ENCODE measurements around the gene FGB.
A peak's percentile ranks its signal among the peaks of the same experiment; 100 is the strongest.

The FGB gene

DNA sequence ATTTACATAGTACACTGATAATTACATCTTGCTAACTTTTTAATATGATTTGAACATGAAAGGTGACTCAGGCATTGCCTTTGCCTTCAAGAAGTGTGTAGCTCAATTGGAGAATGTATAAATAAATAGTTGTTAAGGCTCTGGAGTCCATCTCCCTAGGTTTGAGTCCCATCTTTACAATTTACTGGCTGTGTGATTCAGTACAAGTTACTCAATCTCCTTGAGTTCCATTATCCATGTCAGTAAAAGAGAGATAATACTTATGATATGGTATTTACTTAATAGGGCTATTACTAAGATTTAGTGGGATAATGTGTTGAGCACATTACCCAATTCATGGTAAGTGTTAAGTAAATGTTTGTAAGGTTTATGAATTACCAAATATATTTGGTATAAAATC is 51.5 kb downstream of the FGB start:
- no peak overlapping the region for H3K4me3 ChIP-seq (ENCODE audit: low read depth, low read length)
- TF ChIP-seq CTCF (IDR thresholded peaks at IDR 0.05; ENCODE audit: insufficient read depth, low read depth, low read length, missing control alignments): no peak
- no peak for DNase-seq (ENCODE audit: low read depth)

- no peak overlapping the region for H3K4me3 ChIP-seq (ENCODE audit: low read depth, low read length)
- no peak for DNase-seq (ENCODE audit: low read depth)
- no peak for TF ChIP-seq CTCF (IDR thresholded peaks at IDR 0.05; ENCODE audit: insufficient read depth, low read depth, low read length, missing control alignments)
These were observed 52.4 kb downstream of the FGB start for GRCh38 chr4:154615211-154615610.

DNA sequence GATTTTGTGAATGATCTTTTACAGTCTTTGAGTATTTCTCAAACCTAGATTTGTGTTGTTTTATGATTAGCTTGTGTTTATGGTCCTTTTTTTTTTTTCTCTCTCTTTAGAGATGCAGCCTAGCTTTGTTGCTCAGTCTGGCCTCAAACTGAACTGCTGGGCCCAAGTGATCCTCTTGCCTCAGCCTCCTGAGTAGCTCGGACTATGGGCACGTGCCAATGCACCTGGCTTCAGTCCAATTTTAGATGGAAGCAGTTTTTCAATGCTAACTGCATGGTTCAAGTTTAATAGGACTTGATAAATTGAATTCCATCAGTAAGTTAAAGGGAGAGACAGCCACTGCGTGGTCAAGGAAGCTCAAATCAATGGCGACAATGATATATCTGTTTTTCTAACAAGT is 53.5 kb downstream of the FGB start:
- TF ChIP-seq CTCF (IDR thresholded peaks at IDR 0.05; ENCODE audit: insufficient read depth, low read depth, low read length, missing control alignments): no peak

DNA sequence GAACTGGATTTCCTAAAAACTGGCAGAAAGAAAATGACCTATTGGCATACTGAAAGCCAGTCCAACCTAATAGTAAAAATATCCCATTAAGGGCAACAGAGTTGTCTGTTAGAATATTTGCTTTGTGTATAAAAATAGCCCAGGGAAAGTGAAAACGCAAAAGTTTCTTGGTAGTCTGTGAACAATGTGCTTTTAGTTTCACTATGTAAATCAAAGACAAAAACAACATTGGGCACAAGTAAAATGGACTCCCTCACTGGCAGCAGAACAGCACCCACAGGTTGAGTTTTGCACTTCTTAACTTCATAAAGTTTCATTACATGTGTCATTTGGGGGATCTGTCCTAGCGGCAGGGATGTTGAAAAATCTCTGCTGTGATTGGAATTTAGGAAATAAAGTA is 53.9 kb downstream of the FGB start:
- peak; percentile 67 for DNase-seq (ENCODE audit: low read depth)
- no peak overlapping the region for H3K4me3 ChIP-seq (ENCODE audit: low read depth, low read length)
- TF ChIP-seq CTCF (IDR thresholded peaks at IDR 0.05; ENCODE audit: insufficient read depth, low read depth, low read length, missing control alignments): no peak

More for the DNA sequence above, 53.5 kb downstream of the FGB start:
- H3K4me3 ChIP-seq (ENCODE audit: low read depth, low read length): no peak overlapping the region
- DNase-seq (ENCODE audit: low read depth): no peak

DNA sequence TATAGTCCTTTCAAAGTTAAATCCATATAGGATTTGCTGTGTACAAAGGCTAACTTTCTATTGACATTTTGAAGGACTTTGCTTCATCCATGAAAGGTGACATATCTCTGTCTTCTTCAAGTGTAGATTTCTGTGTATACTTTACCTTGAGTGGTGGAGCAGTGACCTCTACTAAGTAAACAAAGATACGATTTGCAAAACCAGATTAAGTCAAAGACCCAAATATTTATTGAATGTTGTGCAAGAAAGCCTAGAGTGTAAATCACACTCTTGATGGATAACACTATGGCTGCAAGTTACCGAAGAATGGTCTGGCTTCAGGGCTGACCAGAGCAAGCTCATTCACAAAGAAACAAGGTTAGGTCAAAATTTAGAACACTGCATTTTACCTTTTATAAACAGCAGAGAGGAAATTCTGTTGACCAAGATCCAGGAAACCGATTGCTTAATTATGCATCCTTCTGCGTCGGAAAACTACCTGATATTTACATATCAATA is 55.1 kb downstream of the FGB start:
- DNase-seq (ENCODE audit: low read depth): no peak
- no peak overlapping the region for H3K4me3 ChIP-seq (ENCODE audit: low read depth, low read length)
- no peak for TF ChIP-seq CTCF (IDR thresholded peaks at IDR 0.05; ENCODE audit: insufficient read depth, low read depth, low read length, missing control alignments)

- peak; percentile 69 for TF ChIP-seq CTCF (IDR thresholded peaks at IDR 0.05; ENCODE audit: insufficient read depth, low read depth, low read length, missing control alignments)
- peak; percentile 79 for DNase-seq (ENCODE audit: low read depth)
- no peak overlapping the region for H3K4me3 ChIP-seq (ENCODE audit: low read depth, low read length)
These were observed 56.0 kb downstream of the FGB start for GRCh38 chr4:154618708-154619315.

DNA sequence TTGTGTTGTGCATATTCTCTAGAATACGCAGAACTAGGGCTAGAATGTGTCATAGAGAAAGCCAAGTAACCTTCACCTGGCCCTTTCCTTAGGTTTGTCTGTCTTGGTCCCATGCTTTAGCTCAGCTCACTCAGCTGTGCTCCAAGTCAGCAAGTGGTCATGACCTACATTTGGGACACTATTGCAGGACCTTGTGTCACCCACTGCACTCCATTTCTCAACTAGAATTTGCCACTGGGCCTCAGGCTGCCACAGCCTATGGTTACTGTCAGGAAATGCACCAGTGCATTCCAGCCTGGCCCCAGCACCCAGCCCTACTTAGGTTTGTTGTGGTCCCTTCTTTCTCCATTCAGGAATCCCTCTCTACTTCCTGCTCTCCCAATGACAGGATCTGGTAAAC is 57.3 kb downstream of the FGB start:
- no peak for DNase-seq (ENCODE audit: low read depth)
- H3K4me3 ChIP-seq (ENCODE audit: low read depth, low read length): no peak overlapping the region
- no peak for TF ChIP-seq CTCF (IDR thresholded peaks at IDR 0.05; ENCODE audit: insufficient read depth, low read depth, low read length, missing control alignments)

Measured in GM12865 (cell line).